ENCODE measurements around the gene ELFN2.

Gene ELFN2

DNA sequence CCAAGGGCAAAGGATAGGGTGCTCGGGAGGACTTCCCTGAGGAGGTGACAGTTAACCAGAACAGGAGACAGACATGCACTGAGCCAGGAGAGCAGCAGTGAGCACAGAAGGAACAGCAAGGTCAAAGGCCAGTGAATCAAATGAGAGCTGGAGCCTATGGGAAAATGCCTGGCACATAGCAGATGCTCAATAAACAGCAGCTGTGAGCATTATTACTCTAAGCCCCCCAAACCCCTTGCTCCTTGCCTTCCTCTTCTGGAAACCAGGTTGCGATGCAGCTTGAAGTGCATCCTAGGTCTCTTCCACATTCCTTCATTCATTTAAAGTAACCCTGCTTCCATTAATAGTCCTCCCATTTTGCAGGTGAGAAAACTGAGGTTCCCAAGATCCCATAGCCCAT lies 13.0 kb downstream of the ELFN2 start:
- Mint-ChIP-seq H3K27me3 (peaks cover 37% of the 10 kb centered on the region), H3K36me3 (peaks cover 2% of the 10 kb centered on the region), H3K9me3 (no peaks in the 10 kb centered on the region), H3K4me1 (peaks cover 22% of the 10 kb centered on the region), H3K4me3 (no peak overlapping the region), H3K27ac (no peak overlapping the region)
- DNase-seq (ENCODE audit: low spot score in 2 of 2) (no peak), ATAC-seq (ENCODE audit: low read depth) (no peak)

DNA sequence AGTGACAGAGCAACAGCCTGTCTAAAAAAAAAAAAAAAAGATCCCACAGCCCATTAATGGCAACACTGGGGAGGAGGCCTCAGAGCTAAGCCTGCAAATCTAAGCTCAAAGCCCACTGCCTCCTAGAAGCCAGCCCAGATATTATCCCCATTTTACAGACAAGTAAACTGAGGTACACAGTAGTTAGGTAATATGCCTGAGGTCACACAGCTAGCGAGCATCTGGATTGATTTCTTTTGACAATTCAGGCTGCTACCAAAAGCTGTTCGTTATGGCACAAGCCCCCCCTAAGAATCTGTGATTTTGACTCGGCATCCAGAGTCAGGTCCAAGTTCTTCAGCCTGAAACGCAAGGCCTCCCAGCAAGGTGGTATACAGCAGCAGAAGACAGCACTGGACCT lies 13.7 kb downstream of the ELFN2 start:
- Mint-ChIP-seq H3K27me3 (peaks cover 29% of the 10 kb centered on the region), H3K4me1 (peaks cover 17% of the 10 kb centered on the region), H3K4me3 (no peak overlapping the region), H3K36me3 (peaks cover 1% of the 10 kb centered on the region), H3K27ac (no peak overlapping the region), H3K9me3 (no peaks in the 10 kb centered on the region)
- no peak for ATAC-seq (ENCODE audit: low read depth)
- DNase-seq (ENCODE audit: low spot score in 2 of 2): no peak

DNA sequence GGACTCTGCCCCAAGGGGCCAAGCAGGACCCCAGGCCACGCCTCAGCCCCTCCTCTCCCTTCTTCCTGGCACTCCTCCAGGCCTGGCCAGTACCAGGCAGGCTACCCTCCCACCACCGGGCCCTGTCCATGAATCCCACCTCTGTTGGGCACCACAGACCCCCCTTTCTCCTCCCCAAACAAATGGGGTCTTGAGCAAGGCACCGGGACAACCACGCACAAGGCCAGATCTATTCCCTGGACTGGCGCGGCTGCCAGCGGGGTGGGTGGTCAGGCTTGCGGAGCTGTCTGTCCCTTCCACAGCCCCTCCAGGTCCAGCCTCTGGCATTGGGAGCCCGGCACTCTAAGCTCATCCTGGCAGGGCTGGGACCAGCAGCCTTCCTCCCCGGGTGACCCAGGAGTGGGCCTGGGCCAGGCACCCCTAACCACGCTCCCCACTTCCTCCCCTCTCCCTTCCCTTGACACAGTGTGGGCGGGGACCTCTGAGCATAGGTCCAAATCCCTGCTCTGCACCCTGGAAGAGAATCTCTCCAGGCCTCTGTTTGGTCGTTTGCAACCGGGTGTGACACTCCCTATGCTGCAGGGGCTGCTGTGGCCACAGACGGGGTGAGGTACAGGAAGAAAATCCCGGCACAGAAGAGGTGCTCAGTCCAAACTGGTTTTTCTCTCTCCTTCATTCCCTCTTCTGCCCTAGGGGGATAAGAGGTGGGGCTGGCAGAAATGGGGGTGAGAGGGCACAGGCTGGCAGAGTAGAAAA lies 14.6 kb downstream of the ELFN2 start:
- Mint-ChIP-seq H3K4me1 (peaks cover 14% of the 10 kb centered on the region), H3K36me3 (no peaks in the 10 kb centered on the region), H3K27ac (no peak overlapping the region), H3K4me3 (no peak overlapping the region), H3K27me3 (peaks cover 23% of the 10 kb centered on the region), H3K9me3 (no peaks in the 10 kb centered on the region)
- ATAC-seq (ENCODE audit: low read depth) (no peak), DNase-seq (ENCODE audit: low spot score in 2 of 2) (no peak)

DNA sequence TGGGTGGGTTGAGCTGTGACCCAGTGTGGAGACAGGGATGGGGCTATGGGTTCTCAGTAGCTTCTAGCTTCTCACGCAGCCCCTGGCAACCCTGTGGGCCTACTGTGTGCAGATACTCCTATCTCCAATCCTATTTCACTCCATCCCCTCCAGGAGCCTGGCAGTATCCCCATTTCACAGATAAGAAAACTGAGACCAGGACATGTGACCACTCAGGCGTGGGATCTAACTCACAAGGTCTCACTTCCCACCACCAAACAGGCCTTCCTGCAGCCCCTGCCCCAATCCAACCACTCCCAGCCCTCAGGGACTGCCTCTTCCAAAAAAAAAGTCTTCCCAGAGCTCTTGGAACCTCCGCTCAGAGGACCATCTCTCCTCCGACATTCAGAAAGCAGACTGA lies 15.6 kb downstream of the ELFN2 start:
- no peak for ATAC-seq (ENCODE audit: low read depth)
- DNase-seq (ENCODE audit: low spot score in 2 of 2): no peak
- Mint-ChIP-seq H3K27ac (no peak overlapping the region), H3K27me3 (peaks cover 18% of the 10 kb centered on the region), H3K9me3 (no peaks in the 10 kb centered on the region), H3K4me1 (peaks cover 10% of the 10 kb centered on the region), H3K4me3 (no peak overlapping the region), H3K36me3 (no peaks in the 10 kb centered on the region)

DNA sequence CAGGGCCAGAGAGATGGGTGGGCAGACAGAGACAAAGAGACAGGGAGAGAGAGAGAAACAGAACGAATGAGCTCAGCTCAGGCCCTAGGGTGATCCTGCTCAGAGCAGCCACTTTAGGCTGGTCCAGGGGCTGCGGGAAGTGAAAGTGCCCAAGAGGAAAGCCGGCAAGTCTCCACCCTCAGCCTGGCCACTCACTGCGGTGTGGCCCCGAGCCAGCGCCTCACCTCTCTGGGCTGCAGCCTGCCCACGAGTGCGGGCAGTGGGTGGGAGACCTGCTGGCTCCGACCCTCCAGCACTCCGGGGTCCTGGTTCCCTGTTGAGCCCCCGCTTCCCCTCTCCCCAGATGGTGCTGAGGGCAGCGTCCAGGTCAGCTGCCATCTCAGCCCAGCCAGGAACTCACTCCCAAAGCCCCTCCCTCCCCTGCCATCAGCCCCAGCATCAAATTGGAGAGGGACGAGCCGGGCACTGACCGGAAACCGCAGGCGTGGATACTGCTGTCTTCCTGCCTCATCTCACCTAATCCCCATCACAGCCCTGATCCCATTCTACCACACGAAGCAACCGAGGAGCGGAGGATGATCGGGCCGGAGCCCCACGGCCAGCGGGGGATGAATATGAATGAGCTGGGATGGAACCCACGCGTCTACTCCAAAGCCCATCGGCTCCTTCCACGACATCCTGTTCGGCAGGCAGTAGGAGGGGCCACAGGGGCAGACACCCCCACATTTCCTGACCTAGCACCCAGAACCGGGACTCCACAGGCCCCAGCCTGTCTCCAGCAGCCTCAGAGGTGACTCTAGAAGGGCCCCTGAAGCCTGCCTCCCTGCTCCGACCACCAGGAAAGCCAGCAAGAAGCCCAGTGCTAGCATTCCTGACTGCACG lies 16.9 kb downstream of the ELFN2 start:
- ATAC-seq (ENCODE audit: low read depth): no peak
- Mint-ChIP-seq H3K9me3 (no peaks in the 10 kb centered on the region), H3K27ac (no peak overlapping the region), H3K27me3 (peaks cover 13% of the 10 kb centered on the region), H3K36me3 (no peaks in the 10 kb centered on the region), H3K4me1 (peaks cover 5% of the 10 kb centered on the region), H3K4me3 (no peak overlapping the region)
- no peak for DNase-seq (ENCODE audit: low spot score in 2 of 2)

DNA sequence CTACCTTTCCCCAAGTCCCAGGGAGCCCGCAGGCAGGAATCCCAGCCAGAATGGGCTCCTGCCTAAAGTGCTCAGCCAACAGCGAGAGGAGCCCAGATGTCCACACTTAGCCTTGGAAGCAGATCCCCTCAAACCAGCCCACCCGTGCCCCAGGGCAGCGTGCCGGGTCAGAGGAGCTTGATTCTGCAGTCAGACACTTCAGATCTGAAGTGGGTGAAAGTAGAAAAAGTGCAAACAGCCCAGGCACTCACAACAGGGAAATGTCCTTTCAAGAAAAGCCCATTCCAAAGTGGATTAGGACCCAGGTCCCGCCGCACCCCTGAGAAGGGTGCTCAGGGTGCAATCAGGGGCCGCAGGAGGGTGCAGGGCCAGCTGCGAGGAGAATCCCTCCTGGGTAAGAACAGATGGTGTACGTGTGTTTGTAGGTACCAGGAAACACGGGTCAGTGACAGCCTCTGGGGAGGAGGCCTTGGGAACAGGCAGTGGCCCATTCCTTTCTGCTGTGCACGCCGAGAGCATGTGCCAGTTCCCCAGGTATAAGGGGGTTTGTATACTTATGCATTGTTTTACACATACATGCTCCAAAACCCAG lies 17.7 kb downstream of the ELFN2 start:
- no peak overlapping the region for H3K4me3 Mint-ChIP-seq
- ATAC-seq (ENCODE audit: low read depth): no peak
- H3K27me3 Mint-ChIP-seq: peaks cover 13% of the 10 kb centered on the region
- DNase-seq (ENCODE audit: low spot score in 2 of 2): no peak
- no peaks in the 10 kb centered on the region for H3K9me3 Mint-ChIP-seq
- no peaks in the 10 kb centered on the region for H3K36me3 Mint-ChIP-seq
- no peak overlapping the region for H3K27ac Mint-ChIP-seq
- H3K4me1 Mint-ChIP-seq: peaks cover 5% of the 10 kb centered on the region

DNA sequence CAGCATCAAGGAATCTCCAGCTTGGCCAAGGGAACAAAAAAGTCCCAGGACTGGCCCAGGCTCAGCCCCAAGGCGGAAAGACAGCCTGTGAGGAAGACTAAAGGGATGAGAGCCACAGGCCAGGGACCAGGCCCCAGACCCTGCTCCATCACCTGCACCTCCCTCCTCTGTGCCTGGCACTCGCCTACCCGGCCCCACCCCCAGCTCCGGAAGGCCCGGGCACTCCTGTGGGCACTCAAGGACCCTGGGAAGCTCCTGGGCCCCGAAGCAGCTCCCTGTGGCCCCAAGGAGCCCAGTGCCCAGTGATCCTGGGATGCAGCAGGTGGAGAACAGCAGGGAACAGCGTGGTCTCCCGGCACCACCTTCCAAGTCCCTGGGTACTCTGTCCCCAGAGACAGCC lies 18.2 kb downstream of the ELFN2 start:
- H3K4me1 Mint-ChIP-seq: peaks cover 5% of the 10 kb centered on the region
- no peak overlapping the region for H3K27ac Mint-ChIP-seq
- no peaks in the 10 kb centered on the region for H3K36me3 Mint-ChIP-seq
- peaks cover 14% of the 10 kb centered on the region for H3K27me3 Mint-ChIP-seq
- no peak for DNase-seq (ENCODE audit: low spot score in 2 of 2)
- no peaks in the 10 kb centered on the region for H3K9me3 Mint-ChIP-seq
- no peak for ATAC-seq (ENCODE audit: low read depth)
- no peak overlapping the region for H3K4me3 Mint-ChIP-seq

DNA sequence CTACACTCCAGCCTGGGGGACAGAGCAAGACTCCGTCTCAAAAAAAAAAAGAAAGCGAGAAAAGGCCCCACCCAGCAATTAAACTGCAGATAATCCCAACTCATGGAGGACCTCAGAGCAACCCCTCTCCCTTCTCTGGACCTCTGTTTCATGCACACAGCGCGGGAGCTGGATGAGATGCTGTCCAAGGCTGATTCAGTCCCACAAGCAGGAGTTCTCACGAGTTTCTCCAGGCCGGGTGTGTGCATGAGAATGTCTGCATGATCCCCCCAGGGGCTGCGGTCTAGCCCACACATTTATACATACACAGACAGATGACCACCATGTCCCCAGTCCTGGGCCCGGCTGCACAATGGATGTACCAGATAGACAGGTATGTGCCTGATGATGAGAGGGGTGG lies 19.4 kb downstream of the ELFN2 start:
- H3K36me3 Mint-ChIP-seq: no peaks in the 10 kb centered on the region
- peaks cover 17% of the 10 kb centered on the region for H3K27me3 Mint-ChIP-seq
- ATAC-seq (ENCODE audit: low read depth): no peak
- H3K27ac Mint-ChIP-seq: no peak overlapping the region
- DNase-seq (ENCODE audit: low spot score in 2 of 2): no peak
- peaks cover 5% of the 10 kb centered on the region for H3K4me1 Mint-ChIP-seq
- no peak overlapping the region for H3K4me3 Mint-ChIP-seq
- no peaks in the 10 kb centered on the region for H3K9me3 Mint-ChIP-seq

DNA sequence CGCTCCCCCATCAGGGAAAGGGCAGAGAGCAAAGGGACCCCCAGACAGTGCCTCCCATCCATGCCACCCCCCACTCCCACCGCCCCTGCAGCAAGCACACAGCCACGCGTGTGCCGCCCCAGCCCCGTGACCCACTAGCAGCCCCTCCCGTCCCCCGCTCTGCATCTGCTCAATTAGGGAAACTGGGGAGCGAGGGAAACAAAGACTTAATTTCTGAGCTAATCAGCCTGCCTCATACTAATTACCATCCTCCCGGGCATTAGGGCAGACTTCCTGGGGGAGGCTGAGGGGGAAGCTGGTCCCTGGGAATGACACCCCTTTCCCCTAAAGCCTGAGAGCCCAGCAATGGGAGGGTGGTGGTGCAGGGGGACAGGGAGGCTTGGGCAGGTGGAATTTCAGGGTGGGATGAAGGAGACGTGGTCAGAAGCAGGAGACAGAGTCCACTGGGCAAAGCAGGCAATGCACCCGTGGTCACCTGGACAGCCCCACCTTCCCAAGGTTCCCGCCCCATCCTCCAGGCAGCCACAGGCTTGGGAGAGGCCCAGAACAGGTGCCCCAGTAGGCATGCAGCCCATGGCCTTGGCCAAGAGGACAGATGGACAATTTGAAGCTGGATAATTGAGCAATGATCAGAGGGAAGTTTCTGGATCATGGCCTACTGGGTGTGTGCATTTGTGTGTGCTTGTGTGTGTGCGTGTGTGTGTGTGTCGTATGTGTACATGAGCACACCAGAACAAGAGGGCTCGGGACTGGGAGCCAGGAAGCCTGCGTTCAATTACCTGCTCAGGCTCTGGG lies 20.6 kb downstream of the ELFN2 start:
- ATAC-seq (ENCODE audit: low read depth) (no peak), DNase-seq (ENCODE audit: low spot score in 2 of 2) (no peak)
- Mint-ChIP-seq H3K27me3 (peaks cover 14% of the 10 kb centered on the region), H3K4me3 (no peak overlapping the region), H3K27ac (no peak overlapping the region), H3K4me1 (peaks cover 5% of the 10 kb centered on the region), H3K36me3 (no peaks in the 10 kb centered on the region), H3K9me3 (no peaks in the 10 kb centered on the region)

DNA sequence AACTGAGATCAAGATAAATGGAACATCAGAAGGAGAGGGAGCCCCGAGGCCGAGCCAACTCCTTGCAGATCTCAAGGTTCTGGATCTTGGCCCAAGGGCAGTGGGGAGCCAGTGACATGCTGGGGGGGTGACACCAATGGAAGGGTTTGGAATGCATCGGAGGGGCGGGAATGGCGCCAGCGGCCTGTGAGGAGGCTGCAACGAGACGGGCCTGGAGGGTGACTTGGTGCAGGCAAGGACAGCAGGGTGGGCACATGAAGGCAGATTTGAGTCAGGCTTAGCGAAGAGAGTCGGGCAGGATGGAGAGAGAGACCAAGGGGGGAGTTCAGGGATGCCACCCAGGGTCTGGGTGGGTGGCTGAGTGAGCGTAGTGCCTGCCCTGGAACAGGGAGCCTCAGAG lies 23.2 kb downstream of the ELFN2 start:
- Mint-ChIP-seq H3K4me1 (no peaks in the 10 kb centered on the region), H3K27me3 (peaks cover 16% of the 10 kb centered on the region), H3K27ac (no peak overlapping the region), H3K36me3 (no peaks in the 10 kb centered on the region), H3K4me3 (no peak overlapping the region), H3K9me3 (no peaks in the 10 kb centered on the region)
- DNase-seq (ENCODE audit: low spot score in 2 of 2) (no peak), ATAC-seq (ENCODE audit: low read depth) (no peak)

DNA sequence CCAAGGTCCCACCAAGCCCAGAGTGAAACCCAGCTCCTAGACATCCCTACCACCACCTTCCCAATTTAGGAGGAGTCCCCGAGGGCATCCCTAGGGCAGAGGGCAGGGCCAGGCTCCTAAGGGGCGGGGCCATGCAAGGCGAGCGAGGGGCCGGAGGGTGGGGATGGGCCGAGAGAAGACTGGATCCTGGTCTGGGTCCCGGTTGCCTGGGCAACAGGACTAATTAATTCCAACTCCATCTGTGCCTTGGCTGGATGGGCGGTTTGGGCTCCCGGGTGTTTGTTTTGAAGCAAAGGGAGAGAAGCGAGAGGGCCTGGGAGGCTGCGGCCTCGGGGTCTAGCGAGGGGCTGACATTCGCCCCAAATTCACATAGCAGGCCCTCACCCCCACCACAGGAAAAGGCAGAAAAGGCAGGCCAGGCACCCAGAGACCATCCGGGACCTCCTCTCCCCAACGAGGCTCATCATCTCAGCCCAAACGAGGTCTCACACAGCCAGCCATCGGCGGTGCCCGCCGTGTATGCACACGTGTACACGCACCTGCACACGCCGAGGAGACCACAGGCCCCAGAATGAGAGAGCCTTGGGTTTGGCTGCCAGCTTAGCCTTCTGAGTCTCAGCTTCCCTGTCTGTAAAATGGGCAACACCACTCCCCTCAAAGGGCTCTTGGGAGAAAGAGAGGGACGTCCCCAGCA lies 23.9 kb downstream of the ELFN2 start:
- Mint-ChIP-seq H3K9me3 (no peaks in the 10 kb centered on the region), H3K36me3 (no peaks in the 10 kb centered on the region), H3K27ac (no peak overlapping the region), H3K27me3 (peaks cover 20% of the 10 kb centered on the region), H3K4me3 (no peak overlapping the region), H3K4me1 (no peaks in the 10 kb centered on the region)
- ATAC-seq (ENCODE audit: low read depth) (no peak), DNase-seq (ENCODE audit: low spot score in 2 of 2) (no peak)

DNA sequence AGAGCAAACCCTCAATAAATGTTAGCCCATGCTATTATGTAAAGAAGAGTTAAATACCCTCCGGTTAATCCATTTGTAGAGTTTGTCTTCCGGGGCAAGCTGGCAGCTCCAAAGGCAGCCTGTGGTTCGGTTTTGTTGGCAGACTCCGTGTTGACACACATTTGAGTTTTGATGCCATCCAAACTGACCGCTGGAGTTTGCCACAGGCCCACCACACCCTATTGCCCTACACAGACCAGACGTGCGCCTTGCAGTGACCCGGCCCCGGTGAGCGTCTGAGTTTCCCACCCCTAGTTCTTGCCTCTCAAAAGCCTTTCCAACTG lies 25.1 kb downstream of the ELFN2 start:
- no peak overlapping the region for H3K27ac Mint-ChIP-seq

DNA sequence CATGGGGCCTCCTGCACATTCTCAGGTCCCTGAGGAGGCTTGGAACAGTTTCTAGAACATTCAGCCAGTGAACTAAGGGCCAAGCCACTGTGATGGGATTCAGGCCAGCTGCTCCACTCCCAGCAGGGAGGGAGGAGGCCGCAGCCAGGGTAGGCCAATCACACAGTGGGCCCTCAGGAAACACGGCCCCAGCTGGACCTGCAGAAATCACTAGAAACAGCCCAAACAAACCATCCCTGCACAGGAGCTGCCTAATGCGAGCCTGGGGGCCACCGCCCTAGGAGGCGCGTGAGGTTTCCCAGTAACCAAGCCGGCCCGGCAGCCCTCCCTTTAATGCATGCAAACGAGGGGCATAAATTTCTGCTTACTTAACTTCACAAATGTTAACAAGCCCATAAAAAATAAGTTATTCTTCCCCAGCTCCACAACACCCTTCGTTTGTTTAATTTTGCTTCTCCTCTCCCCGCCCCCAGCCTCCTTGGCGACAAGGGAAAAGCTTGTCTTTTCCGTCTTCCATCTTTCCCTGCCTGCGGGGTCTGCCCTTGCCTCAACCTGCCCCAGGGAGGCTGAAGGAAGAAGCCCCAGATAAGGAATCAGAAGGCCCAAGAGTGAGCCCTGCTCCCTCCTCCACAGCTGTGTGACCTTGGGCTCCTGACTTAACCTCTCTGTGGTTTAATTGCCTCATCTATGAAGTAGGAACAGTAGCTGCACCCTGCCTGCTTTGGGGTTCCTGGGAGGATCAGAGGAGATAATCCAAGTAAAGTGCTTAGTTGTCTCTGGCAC lies 25.7 kb downstream of the ELFN2 start:
- ATAC-seq (ENCODE audit: low read depth) (no peak), DNase-seq (ENCODE audit: low spot score in 2 of 2) (no peak)
- no peak overlapping the region for H3K27ac Mint-ChIP-seq
- H3K9me3 Mint-ChIP-seq: no peaks in the 10 kb centered on the region
- peaks cover 27% of the 10 kb centered on the region for H3K27me3 Mint-ChIP-seq
- H3K4me3 Mint-ChIP-seq: no peak overlapping the region
- H3K4me1 Mint-ChIP-seq: no peaks in the 10 kb centered on the region
- H3K36me3 Mint-ChIP-seq: no peaks in the 10 kb centered on the region

More for the DNA sequence above, 25.1 kb downstream of the ELFN2 start:
- no peak for ATAC-seq (ENCODE audit: low read depth)
- H3K4me1 Mint-ChIP-seq: no peaks in the 10 kb centered on the region
- H3K36me3 Mint-ChIP-seq: no peaks in the 10 kb centered on the region
- no peak for DNase-seq (ENCODE audit: low spot score in 2 of 2)
- no peaks in the 10 kb centered on the region for H3K9me3 Mint-ChIP-seq
- peaks cover 24% of the 10 kb centered on the region for H3K27me3 Mint-ChIP-seq
- no peak overlapping the region for H3K4me3 Mint-ChIP-seq

Data from memory B cell (primary cell).